NOMO-1 treated with DMSO at 0.1 percent for 48 hours (cell line): ENCODE data around the gene COL12A1.

ENCODE experiments used
- DNase-seq: peaks from one replicate; lab custom pipeline; 2025; ENCODE audit not compliant: unreplicated experiment; lab: John Stamatoyannopoulos, UW

Gene COL12A1

DNA sequence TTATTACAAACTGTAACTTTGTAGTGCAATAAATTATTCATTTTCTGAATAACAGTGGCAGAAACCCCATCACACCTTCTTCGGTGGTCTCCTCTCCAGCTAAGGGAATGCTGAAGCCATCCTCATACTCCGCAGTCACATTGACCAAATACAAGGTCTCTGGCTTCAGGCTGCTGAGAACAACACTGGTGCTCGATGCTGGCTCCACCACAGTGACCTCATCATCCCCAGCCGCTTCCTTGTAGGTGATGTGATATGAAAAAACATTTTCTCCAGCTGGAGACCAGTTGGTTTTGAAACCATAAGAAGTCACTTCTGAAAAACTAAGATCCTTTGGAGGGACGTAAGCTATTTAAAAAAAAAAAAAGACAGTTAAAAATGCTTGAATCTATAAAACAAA, 25.0 kb downstream of the COL12A1 start:
- no peak for DNase-seq

DNA sequence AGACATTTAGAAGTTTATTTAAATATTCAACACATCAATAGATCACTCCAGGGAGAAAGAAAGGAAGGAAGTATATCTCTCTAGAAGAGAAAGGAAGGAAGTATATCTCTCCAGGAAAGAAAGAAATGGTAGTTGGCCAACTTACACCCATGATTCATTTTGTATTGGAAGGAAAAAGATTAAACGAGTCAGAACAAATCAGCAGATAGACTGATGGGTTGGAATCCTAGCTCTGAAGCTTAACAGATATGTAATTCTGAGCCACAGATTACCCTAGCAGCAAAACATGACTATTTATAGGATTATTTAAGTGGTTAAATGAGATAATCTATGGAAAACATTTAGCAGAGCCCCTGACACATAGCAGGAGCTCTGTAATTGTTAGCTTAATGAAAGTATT, 27.1 kb downstream of the COL12A1 start:
- no peak for DNase-seq

DNA sequence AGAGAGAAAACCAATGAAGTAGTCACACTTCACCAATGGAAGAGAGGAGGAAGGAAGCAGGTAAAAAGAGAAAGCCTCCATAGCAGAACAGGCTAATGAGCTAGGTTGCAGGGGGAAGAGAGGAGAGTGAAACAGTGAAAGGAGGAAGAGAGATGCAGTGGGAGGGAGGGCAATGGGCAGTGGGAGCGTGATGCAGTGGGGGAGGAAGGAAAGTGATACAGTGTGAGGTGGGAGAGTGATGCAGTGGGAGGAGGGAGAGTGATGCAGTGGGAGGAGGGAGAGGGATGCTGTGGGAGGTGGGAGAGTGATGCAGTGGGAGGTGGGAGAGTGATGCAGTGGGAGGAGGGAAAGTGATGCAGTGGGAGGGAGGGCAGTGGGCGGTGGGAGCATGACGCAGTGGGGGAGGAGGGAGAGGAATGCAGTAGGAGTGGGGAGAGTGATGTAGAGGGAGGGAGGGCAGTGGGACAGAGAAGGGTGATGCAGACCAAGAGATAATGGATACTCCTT, 29.7 kb downstream of the COL12A1 start:
- DNase-seq: no peak

DNA sequence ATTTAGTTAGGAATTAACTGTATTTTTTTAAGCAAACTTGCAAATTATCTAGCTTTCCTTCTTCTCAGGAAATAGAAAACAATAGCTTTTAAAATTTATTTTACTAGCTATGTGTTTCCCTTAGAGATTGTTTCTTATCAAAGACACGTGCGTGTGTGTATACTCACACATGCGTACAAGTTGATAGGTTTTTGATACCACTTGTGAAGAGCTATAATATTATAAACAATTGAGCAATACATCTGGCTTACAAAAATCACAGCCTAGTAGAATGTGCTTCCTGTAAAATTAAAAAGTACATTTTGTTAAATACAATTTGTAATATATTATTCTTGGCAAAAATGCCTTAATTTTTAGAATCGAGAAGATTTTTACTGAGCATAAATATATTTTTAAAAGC, 33.9 kb downstream of the COL12A1 start:
- DNase-seq: no peak

DNA sequence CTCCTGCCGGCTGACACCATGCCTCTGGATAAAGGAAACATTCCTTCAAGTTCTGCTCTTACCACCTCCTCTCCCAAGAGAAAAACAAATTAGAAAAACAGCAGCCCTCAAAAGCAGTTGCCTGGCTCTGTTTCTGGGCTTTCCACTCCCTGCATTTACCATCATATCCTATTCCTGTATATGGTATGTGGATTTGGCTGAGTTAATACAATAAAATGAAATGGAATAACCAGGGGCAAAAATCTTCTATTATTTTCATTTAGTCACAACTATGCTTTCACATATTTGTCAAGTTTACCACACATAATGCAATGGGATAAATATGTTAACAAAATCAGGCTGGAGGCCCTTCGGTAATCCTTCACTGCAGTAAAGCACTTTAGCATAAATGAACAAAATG, 34.3 kb downstream of the COL12A1 start:
- no peak for DNase-seq

DNA sequence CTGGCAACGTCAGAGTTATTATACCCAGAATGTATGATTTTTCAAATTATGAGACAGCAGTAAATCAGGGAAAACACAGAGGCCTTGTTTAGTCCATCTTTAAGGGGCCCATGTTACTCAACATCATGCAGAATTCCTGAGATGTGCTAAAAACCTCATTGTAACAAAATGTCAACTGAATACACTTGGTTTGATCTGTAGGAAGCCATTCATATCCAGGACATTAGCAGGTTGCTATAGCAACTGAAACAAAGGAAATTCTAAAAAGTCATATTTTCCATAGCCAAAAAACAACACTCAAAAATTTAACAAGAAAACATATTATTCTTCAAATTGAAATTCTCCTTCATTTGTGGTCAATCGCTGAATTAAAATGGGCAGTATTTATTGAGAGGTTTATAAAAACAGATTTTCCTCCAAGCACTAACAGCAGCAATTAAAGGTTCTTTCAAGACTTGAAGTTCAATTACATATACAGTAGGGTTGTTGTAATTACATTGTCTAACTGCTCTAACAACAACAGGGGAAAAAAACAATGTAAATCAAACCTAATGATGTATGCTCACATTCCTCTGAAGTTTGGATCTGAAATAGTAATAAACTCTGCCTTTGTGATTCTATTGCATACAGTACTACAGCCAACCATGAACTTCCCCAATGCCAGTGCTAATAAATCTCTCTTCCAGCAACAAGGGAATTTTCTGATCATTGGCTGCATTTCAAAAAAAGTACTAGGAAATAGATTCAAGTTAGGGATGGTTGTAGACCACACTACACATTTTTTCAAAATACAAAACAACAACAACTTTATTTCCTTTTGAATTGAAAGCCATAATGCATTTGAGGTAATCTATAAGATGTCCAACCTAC, 34.9 kb downstream of the COL12A1 start:
- no peak for DNase-seq

DNA sequence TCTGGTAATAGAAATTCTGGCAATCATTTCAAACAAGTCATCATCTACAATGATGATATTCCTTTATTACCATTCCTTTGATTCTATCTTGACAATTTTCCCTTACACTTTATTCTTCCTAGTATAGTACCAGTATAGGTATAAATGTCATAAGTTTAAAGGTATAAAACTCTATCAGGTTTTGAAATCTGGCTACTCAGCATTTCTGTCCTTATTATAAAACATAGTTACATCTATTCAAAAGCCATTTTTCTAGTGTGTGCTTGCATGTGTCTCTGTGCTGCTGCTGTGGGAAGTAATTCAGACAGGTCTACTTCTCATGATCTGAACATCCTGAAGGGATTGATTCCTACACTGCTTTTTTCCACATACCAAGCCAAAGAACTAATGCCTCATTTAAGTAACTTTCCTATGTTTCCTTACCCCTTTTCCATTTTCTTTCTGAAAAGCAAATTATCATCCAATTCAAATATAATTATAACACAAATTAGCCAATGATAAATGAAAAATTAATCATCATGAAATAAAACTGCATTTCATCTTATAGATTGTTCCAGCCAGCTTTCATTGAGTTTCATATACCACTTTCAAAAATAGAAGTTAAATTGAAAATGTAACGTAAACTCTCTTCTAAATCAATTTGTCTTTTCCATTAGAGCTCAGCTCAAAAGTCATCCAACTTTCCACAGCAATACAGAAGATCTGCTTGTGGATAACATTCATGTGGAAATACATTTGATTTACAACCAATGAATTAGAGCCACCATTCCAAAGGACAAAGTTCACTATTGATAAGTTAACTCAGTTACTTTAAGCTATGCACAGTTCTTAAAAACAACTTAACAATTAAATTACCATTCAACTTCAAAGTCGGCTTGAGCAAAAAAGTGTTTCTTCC, 35.9 kb downstream of the COL12A1 start:
- no peak for DNase-seq

DNA sequence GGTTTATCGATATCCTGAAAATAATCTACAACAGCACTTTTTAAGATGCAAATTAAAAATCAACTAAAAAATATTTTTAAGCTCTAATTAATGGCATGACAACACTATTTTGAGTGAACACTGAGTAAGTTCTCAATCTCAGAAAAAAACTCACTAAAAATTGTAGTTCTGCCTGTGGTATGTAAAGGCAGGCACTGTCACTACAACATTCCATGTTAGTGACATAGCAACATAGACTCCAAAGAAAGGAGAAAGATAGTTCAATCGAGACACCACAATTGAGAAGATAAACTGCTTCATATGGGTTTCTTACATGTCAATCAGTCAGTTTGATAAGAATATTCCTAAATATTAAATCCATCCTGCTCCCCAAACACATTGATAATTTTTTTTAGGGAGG, 38.0 kb downstream of the COL12A1 start:
- DNase-seq: no peak

DNA sequence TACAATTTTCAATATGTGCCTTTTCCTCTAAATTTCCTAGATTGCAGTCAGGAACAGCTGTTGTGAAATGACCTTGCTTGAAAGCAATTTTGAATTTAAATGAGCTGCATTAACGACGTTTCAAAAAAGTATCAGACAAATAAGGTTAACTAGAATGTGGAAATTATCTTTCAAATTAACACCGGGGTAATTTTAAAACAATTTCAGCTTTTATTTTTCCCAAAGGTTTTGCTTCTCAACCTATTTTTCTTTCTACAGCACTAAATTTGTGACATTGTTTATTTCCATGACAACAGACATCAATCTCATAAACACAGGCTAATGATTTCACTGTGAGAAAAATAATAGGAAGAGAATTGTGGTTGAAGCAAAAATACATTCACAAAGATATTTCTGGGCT, 38.5 kb downstream of the COL12A1 start:
- no peak for DNase-seq

DNA sequence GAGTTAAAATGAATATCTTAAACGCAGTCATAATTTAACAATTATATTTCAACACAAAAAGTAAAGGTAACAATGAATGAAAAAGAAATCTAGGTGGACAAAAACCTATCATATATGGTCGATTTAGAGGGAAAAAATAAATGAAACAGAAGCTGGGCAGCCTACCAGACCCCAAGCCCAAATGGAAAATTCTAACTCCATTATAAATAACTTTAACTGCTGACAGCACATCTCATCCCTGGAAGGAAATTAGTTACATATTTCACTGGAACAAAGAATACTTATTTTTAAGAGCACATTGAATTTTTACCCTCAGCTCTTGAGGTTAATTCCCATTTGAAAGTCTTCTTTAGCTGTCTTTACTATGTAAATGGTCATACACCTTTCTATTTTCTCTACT, 39.1 kb downstream of the COL12A1 start:
- DNase-seq: no peak

DNA sequence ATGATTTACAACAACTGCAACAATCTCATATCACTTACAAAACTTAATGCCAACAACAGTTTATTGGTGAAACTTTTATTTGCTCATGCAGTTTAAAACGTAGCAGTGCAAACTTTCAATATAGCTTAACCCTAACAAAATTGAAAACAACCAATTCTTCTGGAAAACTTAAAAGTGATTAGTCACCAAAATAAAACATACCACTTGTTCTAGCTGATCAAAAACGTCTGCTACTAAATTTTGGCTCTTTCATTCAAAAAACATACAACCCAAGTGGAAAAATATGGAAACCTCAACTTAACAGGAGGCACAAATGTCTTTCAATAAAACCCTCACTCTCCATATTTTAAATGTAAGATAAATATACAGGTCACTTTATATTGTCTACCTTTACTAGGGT, 39.6 kb downstream of the COL12A1 start:
- no peak for DNase-seq

DNA sequence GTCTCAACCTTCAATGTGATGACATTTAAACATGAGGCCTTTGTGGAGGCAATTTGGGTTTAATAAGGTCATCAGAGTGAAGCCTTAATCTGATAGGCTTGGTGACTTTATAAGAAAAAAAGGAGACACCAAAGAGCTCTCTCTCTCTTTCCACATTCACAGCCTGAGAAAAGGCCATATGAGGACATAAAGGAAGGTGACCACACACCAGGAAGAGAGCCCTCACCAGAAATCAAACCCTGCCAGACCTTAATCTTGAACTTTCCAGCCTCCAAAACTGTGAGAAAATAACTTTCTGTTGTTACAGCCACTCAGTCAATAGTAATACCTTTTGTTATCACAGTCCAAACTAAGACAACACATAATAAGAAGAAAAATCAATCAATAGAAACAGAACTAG, 47.7 kb downstream of the COL12A1 start:
- no peak for DNase-seq

DNA sequence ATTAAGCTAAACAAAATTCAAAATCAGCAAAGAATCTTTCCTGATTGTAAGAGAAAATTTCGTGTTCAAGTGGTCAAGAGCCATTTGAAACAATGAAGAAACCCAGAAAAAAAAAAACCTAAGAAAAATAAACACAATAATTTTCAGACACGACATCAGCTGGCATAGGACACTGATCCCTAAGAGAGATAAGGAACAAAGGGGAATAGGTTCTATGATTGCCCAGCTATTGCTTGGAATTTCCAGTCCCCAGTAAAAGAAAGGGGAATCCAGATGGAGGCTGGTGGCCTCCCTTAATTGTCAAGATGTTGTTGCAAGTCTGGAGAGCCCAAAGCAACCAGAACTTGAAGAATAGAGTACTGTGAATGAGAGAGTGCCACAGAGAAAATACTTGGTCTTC, 48.5 kb downstream of the COL12A1 start:
- no peak for DNase-seq

DNA sequence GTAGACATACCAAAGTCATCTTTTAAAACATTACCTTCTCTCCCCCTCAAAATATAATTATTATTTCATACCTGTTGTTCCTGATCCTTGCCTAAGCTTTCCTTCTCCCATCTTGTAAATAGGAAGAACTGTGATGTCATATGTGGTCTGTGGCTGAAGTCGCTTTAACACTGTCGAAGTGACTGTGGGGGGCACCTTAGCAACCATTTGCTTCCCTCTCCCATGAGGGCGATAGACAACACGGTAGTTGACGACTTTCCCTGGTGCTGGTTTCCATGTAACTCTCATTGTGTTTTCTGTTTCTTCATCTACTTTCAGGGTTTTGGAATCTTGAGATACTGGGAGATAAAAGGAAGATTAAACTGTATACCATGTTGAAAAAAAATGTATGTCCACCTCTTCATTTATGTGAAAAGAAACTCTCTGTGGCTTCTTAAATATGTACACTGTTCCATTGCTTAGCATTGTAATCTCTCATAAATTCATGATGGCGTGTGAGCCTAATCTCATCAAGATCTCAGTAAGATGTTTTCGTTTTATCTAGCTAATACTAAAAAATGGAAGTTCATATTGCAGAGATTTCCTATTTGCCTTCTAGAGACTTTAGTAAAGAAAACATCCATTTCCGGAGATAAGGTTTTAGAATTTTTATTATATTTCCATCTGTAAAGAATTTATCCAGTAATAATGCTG, 49.5 kb downstream of the COL12A1 start:
- no peak for DNase-seq

DNA sequence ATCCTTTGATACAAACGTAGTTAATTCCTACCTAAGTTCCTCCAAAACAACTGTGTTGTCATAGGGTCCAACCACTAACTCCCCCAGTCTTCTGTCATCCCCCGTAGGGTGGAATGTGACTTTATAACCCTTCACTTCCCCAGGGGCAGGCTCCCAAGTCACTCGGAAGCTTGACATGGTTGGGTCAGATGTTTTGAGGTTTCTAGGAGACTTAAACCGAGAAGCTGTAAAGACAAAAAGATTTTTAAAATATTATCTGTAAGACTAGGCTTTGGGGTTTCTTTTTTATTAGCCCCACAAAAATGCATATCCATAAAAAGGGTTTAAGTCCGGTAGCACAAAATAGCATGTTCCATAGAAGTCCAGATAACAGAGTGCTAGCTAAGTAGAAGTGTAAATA, 50.2 kb downstream of the COL12A1 start:
- DNase-seq: no peak

DNA sequence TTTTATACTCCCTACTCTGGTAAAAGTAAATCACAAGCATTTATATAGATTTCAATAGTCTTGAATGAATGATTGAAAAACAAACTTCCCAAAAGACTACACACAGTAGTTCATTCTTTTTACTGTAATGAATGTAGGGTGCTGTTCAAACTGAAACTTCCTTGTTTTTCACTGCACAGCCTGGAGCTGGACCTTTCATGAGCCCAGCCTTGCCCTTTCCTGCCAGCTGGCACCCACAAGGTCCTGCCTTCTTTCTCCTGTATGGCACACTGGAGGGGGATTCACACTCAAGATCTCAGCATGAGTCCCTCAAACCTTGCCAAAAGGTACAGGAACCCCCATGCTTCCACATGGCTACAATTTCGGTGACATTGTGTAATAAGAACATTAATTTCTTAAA, 50.9 kb downstream of the COL12A1 start:
- no peak for DNase-seq

DNA sequence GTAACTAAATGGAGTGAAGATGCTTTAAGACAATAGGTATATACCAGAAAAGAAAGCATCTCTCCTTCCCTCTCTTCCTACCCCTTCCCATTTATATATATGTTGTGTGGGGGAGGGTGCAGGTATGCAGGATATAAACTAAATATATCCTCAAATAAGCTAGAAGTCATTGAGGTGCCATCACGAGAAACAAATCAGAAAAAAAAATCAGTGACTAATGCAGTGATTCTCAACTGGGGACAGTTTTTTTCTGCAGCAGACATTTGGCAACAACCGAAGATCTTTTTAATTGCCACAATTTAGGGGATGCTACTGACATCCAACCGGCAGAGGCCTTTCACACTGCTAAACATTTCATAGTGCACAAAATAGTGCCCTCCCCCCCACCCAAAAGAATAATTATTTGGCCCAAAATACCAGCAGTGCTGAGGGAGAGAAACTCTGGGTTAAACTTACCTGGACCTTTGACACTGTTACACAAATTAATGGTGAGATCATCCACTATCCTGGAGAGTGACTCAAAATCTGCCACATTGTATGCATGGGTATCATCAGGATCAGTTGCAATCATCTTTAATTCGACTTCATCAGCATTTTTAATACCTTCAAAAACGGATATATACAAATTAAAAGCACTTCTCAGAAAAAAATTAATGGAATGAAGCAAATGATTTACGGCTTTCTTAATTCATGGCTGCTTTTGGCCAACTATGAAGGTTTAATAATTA, 55.0 kb downstream of the COL12A1 start:
- DNase-seq: no peak

DNA sequence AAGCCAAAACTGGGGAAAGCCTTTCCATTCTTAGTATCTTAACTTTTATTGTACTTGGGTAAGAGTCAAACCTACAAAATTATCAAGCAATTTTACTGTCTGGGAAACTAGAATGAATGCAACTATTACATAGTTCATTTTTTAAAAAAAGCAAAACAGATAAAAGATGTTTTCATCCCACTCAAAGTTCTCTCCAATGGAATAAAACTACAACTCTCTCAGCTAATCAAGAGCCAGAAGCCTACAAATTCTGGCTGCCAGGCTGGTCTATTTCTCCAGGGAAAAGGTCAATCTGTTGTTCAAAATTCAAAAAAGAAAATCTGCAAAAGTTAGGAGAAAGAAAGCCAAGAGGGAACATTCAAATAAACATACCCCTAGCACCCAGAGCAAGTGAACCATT, 56.2 kb downstream of the COL12A1 start:
- DNase-seq: no peak

DNA sequence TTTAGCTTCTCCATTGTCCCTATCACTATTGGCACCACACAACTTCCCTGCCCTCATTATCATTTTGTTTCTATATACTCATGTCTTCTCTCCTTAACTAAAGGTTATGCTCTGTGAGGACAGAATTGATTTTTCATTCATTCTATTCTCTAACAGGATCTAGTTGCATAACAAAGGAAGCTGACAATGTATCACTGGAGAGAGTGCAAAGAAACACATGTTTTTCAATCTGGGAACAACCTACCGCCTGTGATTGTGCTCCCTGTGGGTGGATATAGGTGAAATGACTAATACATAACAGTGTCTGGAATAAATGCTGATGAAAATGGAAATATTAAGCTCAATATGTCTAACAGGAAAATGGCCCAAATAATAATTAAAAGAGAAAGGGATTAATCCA, 56.6 kb downstream of the COL12A1 start:
- no peak for DNase-seq

DNA sequence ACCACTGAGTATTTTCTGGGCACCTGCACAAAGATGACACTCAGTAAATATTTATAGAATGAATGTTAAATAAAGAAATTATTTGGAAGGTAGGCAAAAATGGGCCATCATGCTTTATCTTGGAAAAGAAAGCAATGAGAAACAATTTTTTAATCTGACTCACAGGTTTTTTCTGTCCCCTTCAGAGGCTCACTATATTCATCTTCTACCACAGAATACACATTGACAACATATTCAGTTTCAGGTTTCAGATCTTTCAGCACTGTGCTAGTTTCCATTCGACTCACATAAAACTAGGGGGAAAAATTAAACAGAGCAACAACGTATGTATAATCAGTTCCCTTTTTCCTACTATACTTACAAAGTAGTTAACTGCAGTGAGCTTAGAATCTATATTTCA, 58.3 kb downstream of the COL12A1 start:
- no peak for DNase-seq

DNA sequence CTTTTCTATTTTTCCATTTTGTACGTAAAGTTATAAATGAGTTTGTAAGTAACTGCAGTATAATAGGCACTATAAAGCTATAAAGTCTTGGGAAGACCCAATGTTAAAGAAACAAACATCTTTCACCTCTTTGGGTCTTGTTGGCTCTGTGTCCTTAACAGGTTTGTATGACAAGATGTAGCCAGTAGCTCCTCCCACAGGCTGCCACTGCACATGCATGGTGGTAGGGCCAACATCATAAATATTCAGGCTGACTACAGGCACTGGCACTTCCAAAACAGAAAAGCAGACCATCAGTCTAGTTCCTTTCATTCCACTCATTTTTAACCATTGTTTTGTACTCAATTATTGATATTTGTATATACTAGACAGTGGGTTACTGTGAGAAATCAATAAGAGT, 59.9 kb downstream of the COL12A1 start:
- DNase-seq: no peak
